ENCODE measurements around the gene DYSF.

DNA sequence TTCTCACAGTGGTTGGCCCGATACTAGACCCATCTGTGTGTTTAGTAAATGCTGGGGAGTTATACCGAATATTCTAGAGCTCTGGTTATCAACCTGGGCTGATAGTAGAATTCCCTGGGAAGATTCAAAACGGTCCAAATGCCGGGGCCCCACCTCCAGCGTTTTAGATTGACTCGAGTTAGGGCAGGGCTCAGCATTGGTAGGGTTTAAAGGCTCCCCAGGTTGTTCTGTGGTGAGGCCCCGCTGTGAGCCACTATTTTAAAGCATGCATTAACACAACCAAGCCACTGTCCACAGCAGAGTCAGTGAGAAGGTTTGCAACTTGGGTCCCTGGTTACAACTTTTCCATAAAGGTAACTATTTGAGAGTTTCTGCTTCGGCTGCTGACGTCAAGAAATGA lies 73.6 kb downstream of the DYSF start:
- TF ChIP-seq, protein P1, sequence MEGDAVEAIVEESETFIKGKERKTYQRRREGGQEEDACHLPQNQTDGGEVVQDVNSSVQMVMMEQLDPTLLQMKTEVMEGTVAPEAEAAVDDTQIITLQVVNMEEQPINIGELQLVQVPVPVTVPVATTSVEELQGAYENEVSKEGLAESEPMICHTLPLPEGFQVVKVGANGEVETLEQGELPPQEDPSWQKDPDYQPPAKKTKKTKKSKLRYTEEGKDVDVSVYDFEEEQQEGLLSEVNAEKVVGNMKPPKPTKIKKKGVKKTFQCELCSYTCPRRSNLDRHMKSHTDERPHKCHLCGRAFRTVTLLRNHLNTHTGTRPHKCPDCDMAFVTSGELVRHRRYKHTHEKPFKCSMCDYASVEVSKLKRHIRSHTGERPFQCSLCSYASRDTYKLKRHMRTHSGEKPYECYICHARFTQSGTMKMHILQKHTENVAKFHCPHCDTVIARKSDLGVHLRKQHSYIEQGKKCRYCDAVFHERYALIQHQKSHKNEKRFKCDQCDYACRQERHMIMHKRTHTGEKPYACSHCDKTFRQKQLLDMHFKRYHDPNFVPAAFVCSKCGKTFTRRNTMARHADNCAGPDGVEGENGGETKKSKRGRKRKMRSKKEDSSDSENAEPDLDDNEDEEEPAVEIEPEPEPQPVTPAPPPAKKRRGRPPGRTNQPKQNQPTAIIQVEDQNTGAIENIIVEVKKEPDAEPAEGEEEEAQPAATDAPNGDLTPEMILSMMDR (IDR thresholded peaks at IDR 0.05), result no peak
- TF ChIP-seq POLR2A (IDR thresholded peaks at IDR 0.05), result no peak
